GF-D8 (cell line): ENCODE results near the gene LTBP4.

Experiments used
- DNase-seq: peaks from one replicate; lab custom pipeline; 2025; lab: John Stamatoyannopoulos, UW

Gene LTBP4

DNA sequence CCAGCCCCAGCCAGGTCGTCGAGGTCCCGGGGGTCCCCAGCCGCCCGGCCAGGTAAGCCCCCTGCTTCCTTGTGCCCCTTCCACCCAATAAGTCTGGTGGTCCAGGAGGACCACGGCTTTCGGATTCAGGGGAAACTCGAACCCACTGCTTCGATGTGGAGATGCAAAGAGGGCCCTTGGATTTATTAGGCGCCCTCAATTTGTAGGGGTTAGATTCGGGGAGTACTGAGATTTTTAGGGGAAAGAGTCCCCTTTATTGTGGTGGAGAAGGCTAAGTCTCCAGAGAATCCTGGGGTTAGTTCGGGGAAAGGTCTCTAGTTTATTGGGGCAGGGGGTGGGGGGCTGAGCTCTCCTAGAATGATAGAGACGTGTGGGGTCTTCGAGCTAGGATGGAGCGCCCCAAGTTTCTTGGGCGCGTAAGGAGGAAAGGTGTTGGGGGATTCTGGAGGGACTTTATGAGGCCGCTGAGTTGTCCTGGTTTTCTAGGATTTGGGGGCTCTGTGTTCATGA lies 3.8 kb upstream of the LTBP4 start:
- no peak for DNase-seq

DNA sequence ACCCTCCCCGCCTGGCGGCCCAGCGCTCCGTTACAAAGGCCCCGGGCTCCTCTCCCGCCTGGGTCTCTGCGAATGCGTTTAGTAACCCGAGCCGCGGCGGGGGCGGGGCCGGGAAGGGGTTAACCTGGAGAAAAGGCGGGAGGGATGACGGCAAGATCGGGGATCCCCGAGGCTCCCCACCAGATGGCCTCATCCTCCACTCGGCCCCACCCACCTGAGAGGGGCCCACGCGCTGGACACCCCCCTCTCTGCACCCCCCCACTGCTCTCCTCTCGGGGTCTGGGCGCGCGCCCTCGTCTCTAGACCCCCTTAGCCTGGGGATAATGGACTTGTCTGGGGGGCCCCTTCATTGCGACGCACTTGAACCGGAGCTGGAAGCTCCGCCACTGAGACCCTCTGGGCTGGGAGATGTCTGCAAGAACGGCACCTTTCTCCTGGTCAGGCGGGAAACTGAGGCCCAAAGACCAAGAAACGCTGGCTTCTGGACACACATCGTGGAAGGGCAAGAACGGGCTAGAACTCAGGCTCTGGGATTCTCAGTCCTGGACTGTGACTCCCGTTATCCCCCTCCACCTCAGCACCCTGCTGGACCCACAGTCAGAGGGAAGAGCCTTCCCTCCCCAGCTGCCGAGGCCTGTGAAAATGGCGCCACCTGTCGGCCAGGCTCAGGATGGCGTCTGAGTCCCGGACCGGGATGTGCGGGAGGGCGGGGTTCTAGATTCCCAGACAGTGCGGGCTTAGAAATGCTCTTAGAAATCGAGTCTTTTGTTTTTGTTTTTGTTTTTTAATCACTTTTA lies 2.9 kb upstream of the LTBP4 start:
- peak; percentile 31 for DNase-seq

DNA sequence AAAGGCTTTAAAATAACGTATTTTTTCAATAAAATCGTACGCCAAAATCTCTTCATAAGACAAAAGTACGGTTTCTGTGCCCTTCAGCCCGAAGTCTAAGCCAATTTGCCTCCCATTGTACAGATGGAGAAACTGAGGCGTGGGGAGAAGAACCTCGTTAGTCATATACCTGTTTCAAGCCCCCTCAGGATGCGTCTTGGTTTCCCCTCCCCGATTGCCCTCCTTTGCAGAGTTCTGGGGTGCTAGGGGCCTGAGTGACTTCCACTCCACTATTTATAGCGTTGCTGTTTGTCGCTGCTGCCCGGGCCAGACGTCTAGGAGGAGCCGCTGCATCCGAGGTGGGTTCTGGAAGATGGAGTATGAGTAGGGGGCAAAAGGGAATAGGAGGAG lies 2.3 kb upstream of the LTBP4 start:
- no peak for DNase-seq

DNA sequence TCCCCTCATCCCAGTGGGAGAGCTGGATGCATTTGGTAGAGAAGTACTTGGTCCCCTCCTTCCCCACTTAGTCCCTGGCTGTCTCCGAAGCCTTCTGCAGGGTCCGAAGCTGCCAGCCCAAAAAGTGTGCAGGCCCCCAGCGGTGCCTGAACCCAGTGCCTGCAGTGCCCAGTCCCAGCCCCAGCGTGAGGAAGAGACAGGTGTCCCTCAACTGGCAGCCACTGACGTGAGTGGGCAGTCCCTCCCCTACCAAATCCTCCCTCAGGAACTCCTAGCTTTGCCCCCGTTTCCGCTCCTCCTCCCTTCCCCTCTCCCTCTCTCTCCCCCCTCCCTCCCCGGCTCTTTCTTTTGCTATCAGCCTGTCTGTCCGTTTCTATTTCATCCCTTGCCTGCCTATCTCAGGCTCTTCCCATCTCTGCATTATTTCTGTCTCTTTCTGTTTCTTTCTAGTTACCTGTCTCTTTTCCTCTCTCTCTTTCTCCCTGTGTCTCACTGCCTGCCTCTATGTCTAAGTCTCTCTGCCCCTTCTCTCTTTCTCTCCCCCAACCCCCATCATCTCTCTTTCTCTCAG lies 1.8 kb upstream of the LTBP4 start:
- DNase-seq = no peak

DNA sequence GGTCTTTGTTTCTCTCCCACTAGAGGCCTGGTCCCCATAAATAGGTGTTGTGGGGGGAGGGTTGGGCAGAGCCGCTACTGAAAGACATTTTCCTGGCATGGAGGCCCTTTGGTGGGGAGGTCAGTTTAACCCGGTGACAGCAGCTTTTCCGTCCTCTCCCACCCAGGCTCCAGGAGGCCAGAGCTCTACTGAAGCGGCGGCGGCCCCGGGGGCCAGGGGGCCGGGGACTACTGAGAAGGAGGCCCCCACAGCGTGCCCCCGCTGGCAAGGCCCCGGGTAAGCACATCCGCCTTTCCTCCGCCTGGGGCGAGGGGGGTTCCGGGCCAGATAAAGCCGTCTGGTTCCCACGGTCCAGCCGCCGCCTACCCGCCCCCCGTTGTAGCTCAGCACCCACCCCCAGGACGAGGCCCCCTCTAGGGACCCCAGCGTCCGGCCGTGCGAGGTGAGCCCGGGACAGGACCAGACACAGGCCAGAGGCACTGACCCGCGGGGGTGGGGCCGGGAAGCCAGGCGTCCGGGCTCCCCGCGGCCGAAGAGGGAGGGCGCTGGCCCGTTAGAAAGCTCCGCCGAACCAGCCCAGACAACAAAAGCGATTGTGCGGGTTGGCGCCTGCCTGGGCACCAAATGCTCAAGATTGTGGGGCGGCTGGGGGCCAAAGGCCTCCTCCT lies 1.1 kb upstream of the LTBP4 start:
- DNase-seq = no peak

DNA sequence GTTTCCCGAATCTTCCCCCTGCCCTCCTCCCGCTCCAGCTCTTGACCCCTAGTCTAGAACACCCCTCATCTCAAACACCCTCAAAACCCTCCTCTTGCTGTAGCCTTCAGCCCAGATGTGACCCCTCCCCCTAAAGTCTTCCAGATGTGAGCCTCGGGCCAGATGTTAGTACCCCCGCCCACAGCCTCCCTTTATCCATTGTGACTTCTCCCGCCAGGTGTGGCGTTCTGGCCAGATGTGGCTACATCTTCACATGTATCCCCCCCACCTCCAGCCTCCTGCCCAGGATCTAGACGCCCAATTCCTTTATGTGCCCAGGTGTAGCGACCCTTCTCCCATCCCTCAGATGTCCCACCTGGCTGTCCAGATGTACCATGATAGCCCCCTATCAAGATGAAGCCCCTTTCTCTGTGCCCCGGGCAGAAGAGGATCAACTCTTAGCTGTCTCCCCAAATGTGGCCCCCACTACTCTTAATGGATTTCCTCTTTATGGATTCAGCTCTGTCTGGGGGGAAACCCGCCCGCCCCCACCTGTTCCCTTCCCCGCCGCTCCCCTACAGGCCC lies 517 bp upstream of the LTBP4 start:
- DNase-seq = no peak

DNA sequence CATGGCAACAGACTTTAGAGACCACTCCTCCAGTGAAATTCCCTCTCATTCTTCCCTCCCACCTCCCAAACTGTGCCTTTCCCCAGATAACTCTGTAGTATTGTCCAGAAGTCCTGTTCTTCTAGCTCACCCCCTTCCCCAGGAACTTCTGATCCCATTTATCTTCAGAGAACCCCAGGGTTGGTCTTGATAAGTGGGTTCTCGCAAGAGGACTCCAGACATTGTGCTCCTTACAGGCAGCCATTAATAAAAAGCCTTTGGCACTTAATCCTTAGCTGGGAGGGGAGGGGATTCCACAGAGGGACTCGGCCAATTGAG lies 1.9 kb downstream of the LTBP4 start:
- DNase-seq = no peak

DNA sequence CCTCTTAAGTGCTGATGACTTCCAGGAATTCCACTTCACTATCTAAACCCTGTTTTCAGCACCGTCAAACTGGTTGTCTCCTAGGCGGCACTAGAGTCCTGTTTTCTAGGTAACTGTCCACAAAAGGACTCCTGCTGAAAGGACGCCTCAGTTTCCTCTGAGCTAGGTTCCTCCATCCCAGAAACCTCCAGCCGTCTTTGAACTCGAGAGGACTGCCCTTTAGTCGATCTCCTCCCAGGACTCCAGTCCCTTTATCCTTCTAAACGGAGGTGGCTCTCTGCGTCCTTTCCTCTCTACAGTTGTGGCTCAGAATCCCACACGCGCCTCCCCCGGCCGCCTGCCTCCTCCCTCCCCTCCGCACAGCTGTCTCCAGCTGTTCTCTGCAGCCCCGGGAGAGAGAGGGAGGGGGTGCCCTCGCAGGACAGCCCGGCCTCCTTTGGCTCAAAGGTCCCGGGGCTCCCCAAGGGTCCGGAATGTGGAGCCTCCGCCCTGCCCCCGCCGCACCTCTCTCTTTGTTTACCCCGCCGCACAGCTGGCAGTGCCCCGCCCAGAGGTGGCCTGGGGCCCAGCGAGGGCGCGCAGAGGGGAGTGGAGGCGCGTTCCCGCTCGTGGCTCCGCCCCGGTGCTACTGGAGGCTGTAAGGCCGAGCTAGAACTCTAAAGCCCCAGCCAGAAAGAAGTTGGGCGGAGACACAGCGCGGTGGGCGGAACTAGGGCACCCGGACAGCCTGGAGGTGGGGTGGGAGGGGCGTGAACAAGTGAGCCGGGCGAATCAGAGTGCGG lies 2.4 kb downstream of the LTBP4 start:
- peak; percentile 87 for DNase-seq

DNA sequence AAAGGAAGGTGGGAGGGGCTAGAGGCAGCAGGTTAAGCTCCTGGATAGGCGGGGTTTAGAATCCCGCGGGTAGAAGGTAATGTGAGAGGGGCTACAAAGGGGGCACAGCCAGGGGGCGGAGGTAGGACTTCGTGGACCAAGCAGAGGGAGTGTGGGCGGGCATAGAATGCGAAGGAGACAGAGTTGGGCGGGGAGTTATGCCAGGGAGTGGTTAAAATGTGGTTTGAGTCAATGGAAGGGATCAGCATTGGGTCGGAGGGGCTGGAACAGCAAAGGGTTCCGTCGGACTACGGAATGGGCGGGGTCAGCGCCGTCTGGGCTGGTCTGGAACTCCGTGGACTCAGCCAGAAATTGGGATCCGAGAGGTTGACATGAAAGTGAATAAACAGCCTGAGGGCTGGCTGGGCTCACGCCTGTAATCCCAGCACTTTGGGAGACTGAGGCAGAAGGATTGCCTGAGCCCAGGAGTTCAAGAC lies 3.0 kb downstream of the LTBP4 start:
- DNase-seq = no peak

DNA sequence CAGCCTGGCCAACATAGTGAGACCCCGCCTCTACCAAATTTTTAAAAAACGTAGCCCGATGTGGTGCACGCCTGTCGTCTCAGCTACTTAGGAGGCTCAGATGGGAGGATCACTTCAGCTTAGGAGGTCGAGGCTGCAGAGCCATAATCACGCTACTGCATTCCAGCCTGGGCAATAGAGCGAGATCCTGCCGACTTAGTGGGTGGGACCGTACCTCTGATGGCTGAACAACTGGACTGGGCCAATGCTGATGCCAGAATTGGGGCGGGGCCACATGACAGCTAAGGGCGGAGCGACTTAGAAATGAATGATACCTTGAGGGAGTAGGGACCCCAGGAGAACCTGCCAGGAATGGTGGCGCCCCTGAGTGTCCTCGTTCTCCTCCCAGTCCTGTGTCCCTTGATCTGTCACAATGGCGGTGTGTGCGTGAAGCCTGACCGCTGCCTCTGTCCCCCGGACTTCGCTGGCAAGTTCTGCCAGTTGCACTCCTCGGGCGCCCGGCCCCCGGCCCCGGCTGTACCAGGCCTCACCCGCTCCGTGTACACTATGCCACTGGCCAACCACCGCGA lies 3.6 kb downstream of the LTBP4 start:
- DNase-seq = no peak

DNA sequence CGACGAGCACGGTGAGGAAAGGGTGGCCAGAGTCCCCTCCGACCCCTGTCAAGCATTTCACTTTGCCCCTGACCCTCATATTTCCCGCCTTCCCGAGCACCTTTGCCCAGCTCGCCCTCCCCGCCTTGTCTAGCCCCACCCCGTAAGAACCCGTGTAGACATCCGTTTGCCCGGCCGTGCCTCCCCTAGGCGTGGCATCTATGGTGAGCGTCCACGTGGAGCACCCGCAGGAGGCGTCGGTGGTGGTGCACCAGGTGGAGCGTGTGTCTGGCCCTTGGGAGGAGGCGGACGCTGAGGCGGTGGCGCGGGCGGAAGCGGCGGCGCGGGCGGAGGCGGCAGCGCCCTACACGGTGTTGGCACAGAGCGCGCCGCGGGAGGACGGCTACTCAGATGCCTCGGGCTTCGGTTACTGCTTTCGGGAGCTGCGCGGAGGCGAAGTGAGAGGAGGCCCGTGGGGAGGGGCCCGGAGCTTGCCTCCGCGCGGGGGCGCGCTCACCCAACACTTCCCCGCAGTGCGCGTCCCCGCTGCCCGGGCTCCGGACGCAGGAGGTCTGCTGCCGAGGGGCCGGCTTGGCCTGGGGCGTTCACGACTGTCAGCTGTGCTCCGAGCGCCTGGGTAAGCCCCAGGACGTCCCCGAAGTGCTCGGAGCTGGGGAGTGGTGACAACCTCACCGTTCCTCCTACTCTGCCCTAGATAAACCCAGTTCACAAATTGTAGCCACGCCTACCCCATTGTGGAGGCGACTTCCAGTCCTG lies 4.2 kb downstream of the LTBP4 start:
- peak; percentile 31 for DNase-seq

DNA sequence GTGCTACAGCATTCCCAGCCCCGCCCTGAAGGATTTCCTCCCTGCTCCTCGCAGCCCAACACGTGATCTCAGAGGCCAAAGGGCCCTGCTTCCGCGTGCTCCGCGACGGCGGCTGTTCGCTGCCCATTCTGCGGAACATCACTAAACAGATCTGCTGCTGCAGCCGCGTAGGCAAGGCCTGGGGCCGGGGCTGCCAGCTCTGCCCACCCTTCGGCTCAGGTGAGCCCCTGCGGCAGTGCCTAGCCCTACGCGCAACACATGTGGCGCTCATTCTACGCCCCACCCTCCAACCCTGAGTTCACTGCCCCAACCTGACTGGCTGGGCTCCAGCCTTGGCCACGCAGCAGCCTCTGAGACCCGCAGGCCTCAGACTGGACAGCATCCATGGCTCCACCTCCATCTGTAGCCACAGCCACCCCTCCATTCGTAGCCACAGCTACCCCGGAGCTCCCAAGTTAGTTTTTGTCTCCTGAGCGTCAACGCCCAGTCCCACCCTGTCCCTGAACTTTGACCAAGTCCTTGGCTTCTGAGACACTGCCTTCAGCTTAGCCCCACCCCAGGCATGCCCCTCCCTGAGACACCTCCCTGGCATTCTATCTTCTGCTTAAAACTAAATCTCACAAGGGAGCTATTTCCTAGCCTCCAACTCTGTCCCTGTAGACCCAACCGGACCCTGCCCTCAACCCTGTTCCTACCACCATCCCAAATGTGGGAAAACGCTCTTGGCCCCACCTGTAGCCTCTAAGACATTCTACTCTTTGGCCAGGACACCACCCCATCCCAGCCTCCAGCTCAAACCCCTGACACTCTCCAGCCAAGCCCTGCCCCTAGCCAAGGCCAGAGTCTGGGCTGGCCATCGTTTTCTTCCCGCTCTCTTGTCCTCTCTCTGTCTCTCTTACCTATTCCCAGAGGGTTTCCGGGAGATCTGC lies 6.4 kb downstream of the LTBP4 start:
- DNase-seq = no peak

DNA sequence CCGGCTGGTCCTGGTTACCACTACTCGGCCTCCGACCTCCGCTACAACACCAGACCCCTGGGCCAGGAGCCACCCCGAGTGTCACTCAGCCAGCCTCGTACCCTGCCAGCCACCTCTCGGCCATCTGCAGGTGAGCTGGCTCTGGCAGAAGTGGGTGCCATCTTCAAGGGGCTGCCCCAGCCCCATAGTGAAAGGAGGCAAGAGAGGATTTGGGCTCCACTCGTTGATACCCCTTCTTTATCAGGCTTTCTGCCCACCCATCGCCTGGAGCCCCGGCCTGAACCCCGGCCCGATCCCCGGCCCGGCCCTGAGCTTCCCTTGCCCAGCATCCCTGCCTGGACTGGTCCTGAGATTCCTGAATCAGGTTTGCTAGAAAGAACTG lies 7.1 kb downstream of the LTBP4 start:
- no peak for DNase-seq

DNA sequence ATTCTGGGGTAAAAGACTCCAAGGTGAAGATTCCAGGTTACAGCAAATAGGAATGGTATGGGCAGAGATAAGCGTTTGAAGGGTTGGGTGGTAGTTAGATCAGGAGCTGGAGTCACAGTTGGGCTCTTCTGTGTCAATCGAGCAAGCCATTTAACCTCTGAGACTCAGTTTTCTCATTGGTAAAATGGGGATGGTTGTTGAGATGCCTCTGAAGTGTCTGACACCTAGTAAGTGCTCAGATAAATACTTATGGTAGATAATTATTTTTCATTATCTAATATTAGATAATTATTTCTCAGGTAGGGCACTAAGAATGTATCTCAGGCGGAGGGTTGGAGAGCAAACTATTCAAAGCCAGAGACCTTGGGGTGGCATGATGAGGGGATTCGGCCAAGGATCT lies 7.8 kb downstream of the LTBP4 start:
- DNase-seq = no peak

DNA sequence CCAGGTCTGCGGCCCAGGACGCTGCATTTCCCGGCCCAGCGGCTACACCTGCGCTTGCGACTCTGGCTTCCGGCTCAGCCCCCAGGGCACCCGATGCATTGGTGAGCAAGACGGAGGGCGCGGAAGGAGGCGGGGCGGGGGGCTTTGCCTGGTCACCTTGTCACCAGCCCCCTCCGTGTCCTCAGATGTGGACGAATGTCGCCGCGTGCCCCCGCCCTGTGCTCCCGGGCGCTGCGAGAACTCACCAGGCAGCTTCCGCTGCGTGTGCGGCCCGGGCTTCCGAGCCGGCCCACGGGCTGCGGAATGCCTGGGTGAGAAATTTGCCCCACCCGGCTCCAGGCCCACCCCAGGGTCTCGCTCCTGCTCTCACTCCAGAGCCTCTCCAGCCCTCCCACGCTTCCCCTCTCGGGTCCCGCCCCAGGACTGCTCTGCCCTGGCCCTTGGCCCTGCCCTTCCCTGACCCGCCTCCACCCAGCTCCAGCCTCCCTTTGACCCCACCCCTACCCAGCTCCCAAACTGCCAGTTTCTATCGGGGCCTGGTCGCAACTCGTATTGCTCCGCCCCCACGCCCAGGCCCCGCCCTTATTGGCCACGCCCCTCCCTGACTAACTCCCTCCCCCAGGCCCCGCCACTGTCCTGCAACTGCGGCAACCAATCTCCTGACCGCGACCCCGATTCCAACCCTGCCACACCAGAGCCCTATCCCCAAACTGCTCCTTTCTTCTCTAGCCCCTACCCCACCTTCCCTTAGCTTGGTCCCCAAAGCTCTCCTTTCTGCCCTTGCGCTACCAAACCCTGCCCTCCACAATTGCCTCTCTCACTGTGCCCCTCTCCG lies 8.6 kb downstream of the LTBP4 start:
- peak; percentile 57 for DNase-seq

DNA sequence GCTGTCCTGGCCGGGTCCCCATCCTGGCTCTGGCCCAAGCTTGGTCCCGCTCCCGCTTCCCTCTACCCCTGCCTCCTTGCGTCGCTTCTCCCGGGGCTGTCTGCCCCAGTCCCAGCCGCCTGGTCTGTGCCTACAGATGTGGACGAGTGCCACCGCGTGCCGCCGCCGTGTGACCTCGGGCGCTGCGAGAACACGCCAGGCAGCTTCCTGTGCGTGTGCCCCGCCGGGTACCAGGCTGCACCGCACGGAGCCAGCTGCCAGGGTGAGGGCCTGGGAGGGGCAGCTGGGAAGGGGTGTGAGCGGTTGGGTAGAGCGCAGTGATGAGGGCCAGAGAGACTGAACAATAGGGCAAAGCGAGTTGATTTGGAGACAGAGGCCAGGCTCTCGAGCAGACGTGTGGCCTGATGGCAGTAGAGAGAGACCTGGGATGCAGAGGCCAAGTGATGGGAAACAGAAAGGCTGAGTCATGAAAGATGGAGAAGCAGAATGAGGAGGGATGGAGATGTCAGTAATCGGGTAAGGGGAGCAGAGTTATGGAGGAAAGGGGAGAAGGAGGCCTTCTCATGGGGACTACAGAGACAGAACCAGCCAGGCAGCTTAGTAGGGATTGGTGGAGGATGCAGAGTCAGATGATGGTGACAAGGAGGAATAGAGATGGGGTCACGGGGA lies 9.4 kb downstream of the LTBP4 start:
- peak; percentile 7 for DNase-seq

DNA sequence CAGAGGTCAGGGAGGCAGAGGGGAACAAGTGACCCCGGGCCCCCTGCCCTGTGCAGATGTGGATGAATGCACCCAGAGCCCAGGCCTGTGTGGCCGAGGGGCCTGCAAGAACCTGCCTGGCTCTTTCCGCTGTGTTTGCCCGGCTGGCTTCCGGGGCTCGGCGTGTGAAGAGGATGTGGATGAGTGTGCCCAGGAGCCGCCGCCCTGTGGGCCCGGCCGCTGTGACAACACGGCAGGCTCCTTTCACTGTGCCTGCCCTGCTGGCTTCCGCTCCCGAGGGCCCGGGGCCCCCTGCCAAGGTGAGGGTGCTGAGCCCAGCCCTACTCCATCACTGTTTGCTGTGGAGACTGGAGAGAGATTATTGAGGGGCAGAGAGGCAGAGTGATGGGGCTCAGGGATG lies 9.9 kb downstream of the LTBP4 start:
- no peak for DNase-seq

DNA sequence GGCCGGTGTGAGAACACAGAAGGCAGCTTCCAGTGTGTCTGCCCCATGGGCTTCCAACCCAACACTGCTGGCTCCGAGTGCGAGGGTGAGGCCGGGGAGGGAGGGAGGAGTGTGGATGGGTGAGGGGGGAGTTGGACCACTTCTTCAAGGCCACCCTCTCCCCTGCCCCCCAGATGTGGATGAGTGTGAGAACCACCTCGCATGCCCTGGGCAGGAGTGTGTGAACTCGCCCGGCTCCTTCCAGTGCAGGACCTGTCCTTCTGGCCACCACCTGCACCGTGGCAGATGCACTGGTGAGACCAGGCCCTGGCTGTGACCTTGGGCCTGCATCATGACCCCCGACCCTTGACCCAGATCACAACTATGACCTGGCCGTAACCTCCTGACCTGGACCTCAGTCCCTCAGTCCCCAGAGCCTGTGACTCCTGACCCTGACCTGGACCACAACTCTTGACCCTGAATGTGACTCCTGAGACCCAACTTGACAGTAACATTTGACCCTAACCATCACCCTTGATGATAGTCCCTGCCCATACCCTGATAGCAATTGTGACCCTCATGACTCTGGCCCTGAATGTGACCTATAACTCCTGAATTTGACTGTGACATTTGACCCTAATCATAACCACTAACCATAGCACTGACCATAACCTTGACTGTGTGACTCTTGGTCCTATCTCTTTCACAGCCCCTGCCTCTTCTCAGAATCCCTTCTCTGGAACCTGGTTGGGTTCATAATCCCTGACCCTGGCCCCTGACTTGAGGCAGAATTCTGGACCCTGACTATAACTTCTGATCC lies 10.9 kb downstream of the LTBP4 start:
- DNase-seq = no peak
